ENCODE results near the gene SLC51A. TPM values are rescaled to one million over a fixed set of nuclear protein-coding genes. Genes with fewer than 3 reads are reported as not detected.

SLC51A gene
- total RNA-seq, 2 experiments from 2014 or later = not detected

DNA sequence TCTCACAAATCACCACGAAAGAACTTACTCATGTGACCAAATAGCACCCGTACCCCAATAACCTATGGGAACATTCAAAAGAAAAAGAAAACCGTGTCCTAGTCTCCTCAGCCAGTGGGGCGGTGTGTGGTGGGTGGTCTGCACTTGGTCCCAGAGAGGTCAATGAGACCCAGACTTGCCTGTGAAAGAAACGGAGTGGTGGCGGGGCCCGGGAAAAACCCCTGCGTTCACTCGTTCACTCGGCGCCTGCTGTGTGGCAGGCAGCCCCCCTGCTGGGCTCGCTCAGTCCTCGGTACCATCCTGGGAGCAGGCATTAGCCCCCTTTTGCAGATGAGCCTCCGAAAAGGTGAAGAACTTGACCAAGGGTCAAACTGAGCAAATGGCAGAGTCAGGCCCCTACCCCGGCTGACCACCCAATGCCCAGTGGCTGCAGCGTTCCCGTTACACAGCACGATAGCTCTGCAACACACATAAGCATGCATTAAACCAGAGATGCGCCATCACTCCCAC, 41.2 kb upstream of the SLC51A start:
- H3K4me3 ChIP-seq (ENCODE audit: low read depth, low read length, poor library complexity, severe bottlenecking) = no peak overlapping the region
- H2AFZ ChIP-seq (ENCODE audit: low read length) = no peak overlapping the region
- POLR2A ChIA-PET = no interaction called here
- no peaks in the 10 kb centered on the region for H3K9me2 ChIP-seq (ENCODE audit: insufficient read depth, low read length)
- intact Hi-C loops (cut with micrococcal nuclease; ENCODE audit: unreplicated experiment) = no loop called here
- no TSS peak for BruUV-seq (replicated peaks)
- no peak overlapping the region for H3K4me2 ChIP-seq (ENCODE audit: low read length)
- H3K79me2 ChIP-seq (ENCODE audit: insufficient read depth, low read depth, low read length) = no peaks in the 10 kb centered on the region
- no peaks in the 10 kb centered on the region for H3K36me3 ChIP-seq (ENCODE audit: insufficient read depth, low read length)
- no peak for DNase-seq (ENCODE audit: low spot score)
- no peak overlapping the region for H3K27ac ChIP-seq (ENCODE audit: low read depth, low read length, poor library complexity, severe bottlenecking)
- peaks cover 14% of the 10 kb centered on the region for H3K4me1 ChIP-seq (ENCODE audit: insufficient read depth, low read length, poor library complexity, severe bottlenecking)
- CTCF ChIA-PET (ENCODE audit: unreplicated experiment) = no interaction called here
- no peaks in the 10 kb centered on the region for H3K9me3 ChIP-seq (ENCODE audit: low read length)
- H4K20me1 ChIP-seq (ENCODE audit: insufficient read depth, low read length) = no peaks in the 10 kb centered on the region
- TF ChIP-seq, protein P1, sequence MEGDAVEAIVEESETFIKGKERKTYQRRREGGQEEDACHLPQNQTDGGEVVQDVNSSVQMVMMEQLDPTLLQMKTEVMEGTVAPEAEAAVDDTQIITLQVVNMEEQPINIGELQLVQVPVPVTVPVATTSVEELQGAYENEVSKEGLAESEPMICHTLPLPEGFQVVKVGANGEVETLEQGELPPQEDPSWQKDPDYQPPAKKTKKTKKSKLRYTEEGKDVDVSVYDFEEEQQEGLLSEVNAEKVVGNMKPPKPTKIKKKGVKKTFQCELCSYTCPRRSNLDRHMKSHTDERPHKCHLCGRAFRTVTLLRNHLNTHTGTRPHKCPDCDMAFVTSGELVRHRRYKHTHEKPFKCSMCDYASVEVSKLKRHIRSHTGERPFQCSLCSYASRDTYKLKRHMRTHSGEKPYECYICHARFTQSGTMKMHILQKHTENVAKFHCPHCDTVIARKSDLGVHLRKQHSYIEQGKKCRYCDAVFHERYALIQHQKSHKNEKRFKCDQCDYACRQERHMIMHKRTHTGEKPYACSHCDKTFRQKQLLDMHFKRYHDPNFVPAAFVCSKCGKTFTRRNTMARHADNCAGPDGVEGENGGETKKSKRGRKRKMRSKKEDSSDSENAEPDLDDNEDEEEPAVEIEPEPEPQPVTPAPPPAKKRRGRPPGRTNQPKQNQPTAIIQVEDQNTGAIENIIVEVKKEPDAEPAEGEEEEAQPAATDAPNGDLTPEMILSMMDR (conservative IDR thresholded peaks at IDR 0.05; ENCODE audit: low read length) = no peak
- TF ChIP-seq EZH2phosphoT487 (IDR thresholded peaks at IDR 0.05; ENCODE audit: borderline replicate concordance, low read depth, low read length) = no peak

DNA sequence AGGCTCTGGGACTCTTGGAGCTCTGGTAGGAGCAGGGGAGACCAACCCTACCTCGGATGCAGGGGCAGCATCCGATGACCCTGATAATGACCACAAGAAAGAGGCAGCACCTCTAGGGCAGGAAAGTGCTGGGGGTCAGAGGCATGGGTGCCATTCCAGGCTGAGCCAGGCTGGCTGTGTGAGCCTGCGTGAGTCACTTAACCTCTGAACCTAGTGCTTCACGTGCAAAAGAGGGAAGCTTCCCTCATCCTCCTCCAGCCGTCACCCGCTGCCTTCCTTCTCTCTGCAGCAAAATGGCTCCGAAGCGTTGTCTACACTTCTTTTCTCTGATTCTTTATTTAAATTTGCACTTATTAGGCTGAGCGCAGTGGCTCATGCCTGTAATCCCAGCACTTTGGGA, 40.6 kb upstream of the SLC51A start:
- Histone ChIP-seq H4K20me1 (ENCODE audit: insufficient read depth, low read length) (no peaks in the 10 kb centered on the region), H2AFZ (ENCODE audit: low read length) (no peak overlapping the region), H3K4me3 (ENCODE audit: low read depth, low read length, poor library complexity, severe bottlenecking) (no peak overlapping the region), H3K9me3 (ENCODE audit: low read length) (no peaks in the 10 kb centered on the region), H3K9me2 (ENCODE audit: insufficient read depth, low read length) (no peaks in the 10 kb centered on the region), H3K4me2 (ENCODE audit: low read length) (no peak overlapping the region), H3K79me2 (ENCODE audit: insufficient read depth, low read depth, low read length) (no peaks in the 10 kb centered on the region), H3K27ac (ENCODE audit: low read depth, low read length, poor library complexity, severe bottlenecking) (no peak overlapping the region), H3K36me3 (ENCODE audit: insufficient read depth, low read length) (no peaks in the 10 kb centered on the region), H3K4me1 (ENCODE audit: insufficient read depth, low read length, poor library complexity, severe bottlenecking) (peaks cover 16% of the 10 kb centered on the region)
- no peak for DNase-seq (ENCODE audit: low spot score)
- TF ChIP-seq EZH2phosphoT487 (IDR thresholded peaks at IDR 0.05; ENCODE audit: borderline replicate concordance, low read depth, low read length) = no peak
- TF ChIP-seq, protein P1 (conservative IDR thresholded peaks at IDR 0.05; ENCODE audit: low read length) = no peak
- intact Hi-C loops (cut with micrococcal nuclease; ENCODE audit: unreplicated experiment) = no loop called here
- ChIA-PET POLR2A (no interaction called here), CTCF (ENCODE audit: unreplicated experiment) (no interaction called here)
- BruUV-seq (replicated peaks) = no TSS peak

DNA sequence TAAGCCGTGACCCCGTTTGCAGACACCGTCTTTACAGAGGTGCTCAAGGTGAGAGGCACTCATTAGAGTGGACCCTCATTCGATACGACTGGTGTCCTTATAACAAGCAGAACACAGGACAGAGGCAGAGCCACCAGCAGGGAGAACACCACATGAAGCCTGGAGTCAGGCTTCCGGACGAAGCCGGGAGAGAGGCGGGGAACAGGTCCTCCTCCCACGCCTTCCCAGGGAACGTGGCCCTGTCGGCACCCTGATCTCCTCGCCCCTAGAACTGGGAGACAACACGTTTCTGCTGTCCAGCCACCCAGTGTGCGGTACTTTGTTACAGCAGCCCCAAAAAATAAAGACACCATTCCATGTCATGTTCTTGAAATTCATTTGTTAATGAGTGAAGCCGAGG, 38.8 kb upstream of the SLC51A start:
- H3K9me3 ChIP-seq (ENCODE audit: low read length) = no peaks in the 10 kb centered on the region
- no peaks in the 10 kb centered on the region for H3K9me2 ChIP-seq (ENCODE audit: insufficient read depth, low read length)
- ChIA-PET CTCF (ENCODE audit: unreplicated experiment) (no interaction called here), POLR2A (no interaction called here)
- intact Hi-C loops (cut with micrococcal nuclease; ENCODE audit: unreplicated experiment) = no loop called here
- no peak overlapping the region for H3K4me2 ChIP-seq (ENCODE audit: low read length)
- no peaks in the 10 kb centered on the region for H4K20me1 ChIP-seq (ENCODE audit: insufficient read depth, low read length)
- DNase-seq (ENCODE audit: low spot score) = no peak
- H2AFZ ChIP-seq (ENCODE audit: low read length) = no peak overlapping the region
- no peaks in the 10 kb centered on the region for H3K79me2 ChIP-seq (ENCODE audit: insufficient read depth, low read depth, low read length)
- TF ChIP-seq EZH2phosphoT487 (IDR thresholded peaks at IDR 0.05; ENCODE audit: borderline replicate concordance, low read depth, low read length) = no peak
- TF ChIP-seq, protein P1 (conservative IDR thresholded peaks at IDR 0.05; ENCODE audit: low read length) = no peak
- no peak overlapping the region for H3K27ac ChIP-seq (ENCODE audit: low read depth, low read length, poor library complexity, severe bottlenecking)
- H3K36me3 ChIP-seq (ENCODE audit: insufficient read depth, low read length) = no peaks in the 10 kb centered on the region
- no peak overlapping the region for H3K4me3 ChIP-seq (ENCODE audit: low read depth, low read length, poor library complexity, severe bottlenecking)
- no TSS peak for BruUV-seq (replicated peaks)
- peaks cover 21% of the 10 kb centered on the region for H3K4me1 ChIP-seq (ENCODE audit: insufficient read depth, low read length, poor library complexity, severe bottlenecking)

Data from OCI-LY7 (cell line).